HEK293 (cell line): Measurements from ENCODE around the gene SMO.

Source experiments
- FEZF1 ChIP-seq: fragments of 450-650 bp; formaldehyde crosslinking; IDR thresholded peaks from 2 replicates; pipeline ENCODE4 v1.5.1; 2016; ENCODE audit warnings: missing biosample characterization, missing genetic modification characterization
- GLIS2 ChIP-seq: fragments of 450-650 bp; formaldehyde crosslinking; IDR thresholded peaks from 2 replicates; pipeline ENCODE4 v1.5.1; 2016; ENCODE audit warnings: missing biosample characterization, missing genetic modification characterization
- KLF8 ChIP-seq: fragments of 450-650 bp; formaldehyde crosslinking; IDR thresholded peaks from 2 replicates; pipeline ENCODE4 v1.5.1; 2016; ENCODE audit warnings: missing biosample characterization, missing genetic modification characterization
- MYNN ChIP-seq: fragments of 450-650 bp; formaldehyde crosslinking; IDR thresholded peaks from 2 replicates; pipeline ENCODE4 v1.5.1; 2016; ENCODE audit warnings: missing biosample characterization, missing genetic modification characterization, borderline replicate concordance
- OVOL3 ChIP-seq: fragments of 450-650 bp; formaldehyde crosslinking; IDR thresholded peaks from 2 replicates; pipeline ENCODE4 v1.5.1; 2016; ENCODE audit warnings: missing biosample characterization, missing genetic modification characterization
- PRDM1 ChIP-seq: fragments of 450-650 bp; formaldehyde crosslinking; IDR thresholded peaks from 2 replicates; pipeline ENCODE4; 2016; ENCODE audit warnings: missing biosample characterization, missing genetic modification characterization
- SCRT2 ChIP-seq: fragments of 450-650 bp; formaldehyde crosslinking; IDR thresholded peaks from 2 replicates; pipeline ENCODE4 v1.5.1; 2016; ENCODE audit warnings: missing biosample characterization, missing genetic modification characterization
- SETDB1 ChIP-seq: IDR thresholded peaks from one replicate; pipeline ENCODE4 v1.6.1; 2017; ENCODE audit warnings: mild to moderate bottlenecking, low read length, moderate library complexity, mixed read lengths; ENCODE audit not compliant: insufficient read length
- TRIM28 ChIP-seq: IDR thresholded peaks from 2 replicates; pipeline ENCODE4 v1.6.1; 2011; ENCODE audit warnings: low read length, control low read depth, borderline replicate concordance
- WT1 ChIP-seq: fragments of 450-650 bp; formaldehyde crosslinking; IDR thresholded peaks from 2 replicates; pipeline ENCODE4 v1.5.1; 2016; ENCODE audit warnings: missing biosample characterization, missing genetic modification characterization
- ZBTB20 ChIP-seq: fragments of 450-650 bp; formaldehyde crosslinking; IDR thresholded peaks from 2 replicates; pipeline ENCODE4 v1.5.1; 2016; ENCODE audit warnings: missing biosample characterization, missing genetic modification characterization
- ZBTB21 ChIP-seq: fragments of 450-650 bp; formaldehyde crosslinking; IDR thresholded peaks from 2 replicates; pipeline ENCODE4 v1.5.1; 2017; ENCODE audit warnings: missing biosample characterization, missing genetic modification characterization
- ZFHX2 ChIP-seq: fragments of 450-650 bp; formaldehyde crosslinking; conservative IDR thresholded peaks from 2 replicates; pipeline ENCODE4 v1.5.1; 2016; ENCODE audit warnings: missing biosample characterization, missing genetic modification characterization
- ZIC2 ChIP-seq: fragments of 450-650 bp; formaldehyde crosslinking; IDR thresholded peaks from 2 replicates; pipeline ENCODE4 v1.5.1; 2016; ENCODE audit warnings: missing biosample characterization, missing genetic modification characterization
- ZNF10 ChIP-seq: fragments of 450-650 bp; formaldehyde crosslinking; IDR thresholded peaks from 2 replicates; pipeline ENCODE4 v1.5.1; 2017; ENCODE audit warnings: missing biosample characterization, missing genetic modification characterization
- ZNF114 ChIP-seq: fragments of 450-650 bp; formaldehyde crosslinking; IDR thresholded peaks from 2 replicates; pipeline ENCODE4 v1.5.0; 2017; ENCODE audit warnings: missing biosample characterization, missing genetic modification characterization
- ZNF121 ChIP-seq: fragments of 450-650 bp; formaldehyde crosslinking; IDR thresholded peaks from 2 replicates; pipeline ENCODE4 v1.5.1; 2016; ENCODE audit warnings: missing biosample characterization, missing genetic modification characterization
- ZNF169 ChIP-seq: fragments of 450-650 bp; formaldehyde crosslinking; IDR thresholded peaks from 2 replicates; pipeline ENCODE4 v1.5.1; 2016; ENCODE audit warnings: missing biosample characterization, missing genetic modification characterization
- ZNF184 ChIP-seq: fragments of 450-650 bp; IDR thresholded peaks from 2 replicates; pipeline ENCODE4 v1.5.1; 2018; ENCODE audit warnings: missing biosample characterization, mild to moderate bottlenecking, missing genetic modification characterization
- ZNF202 ChIP-seq: fragments of 450-650 bp; formaldehyde crosslinking; IDR thresholded peaks from 2 replicates; pipeline ENCODE4 v1.5.1; 2016; ENCODE audit warnings: missing biosample characterization, missing genetic modification characterization, borderline replicate concordance
- ZNF221 ChIP-seq: fragments of 450-650 bp; formaldehyde crosslinking; IDR thresholded peaks from 2 replicates; pipeline ENCODE4 v1.5.1; 2017; ENCODE audit warnings: missing biosample characterization, missing genetic modification characterization, borderline replicate concordance
- ZNF239 ChIP-seq: fragments of 450-650 bp; formaldehyde crosslinking; IDR thresholded peaks from 2 replicates; pipeline ENCODE4 v1.5.1; 2016; ENCODE audit warnings: missing biosample characterization, missing genetic modification characterization
- ZNF292 ChIP-seq: fragments of 450-650 bp; formaldehyde crosslinking; IDR thresholded peaks from 2 replicates; pipeline ENCODE4 v1.5.1; 2016; ENCODE audit warnings: low read depth, missing biosample characterization, missing genetic modification characterization, borderline replicate concordance
- ZNF341 ChIP-seq: fragments of 450-650 bp; formaldehyde crosslinking; IDR thresholded peaks from 2 replicates; pipeline ENCODE4; 2016; ENCODE audit warnings: low read depth, missing biosample characterization, missing genetic modification characterization
- ZNF366 ChIP-seq: fragments of 450-650 bp; formaldehyde crosslinking; conservative IDR thresholded peaks from 2 replicates; pipeline ENCODE4 v1.5.1; 2016; ENCODE audit warnings: missing biosample characterization, missing genetic modification characterization
- ZNF433 ChIP-seq: fragments of 450-650 bp; formaldehyde crosslinking; IDR thresholded peaks from 2 replicates; pipeline ENCODE4 v1.5.1; 2016; ENCODE audit warnings: missing biosample characterization, missing genetic modification characterization, low read depth
- ZNF473 ChIP-seq: fragments of 450-650 bp; formaldehyde crosslinking; IDR thresholded peaks from 2 replicates; pipeline ENCODE4 v1.5.1; 2017; ENCODE audit warnings: missing biosample characterization, missing genetic modification characterization
- ZNF513 ChIP-seq: fragments of 450-650 bp; IDR thresholded peaks from 2 replicates; pipeline ENCODE4 v1.5.1; 2018; ENCODE audit warnings: missing biosample characterization, missing genetic modification characterization
- ZNF555 ChIP-seq: fragments of 450-650 bp; formaldehyde crosslinking; conservative IDR thresholded peaks from 2 replicates; pipeline ENCODE4 v1.5.1; 2017; ENCODE audit warnings: missing biosample characterization, mild to moderate bottlenecking, missing genetic modification characterization, inconsistent platforms
- ZNF571 ChIP-seq: fragments of 450-650 bp; formaldehyde crosslinking; IDR thresholded peaks from 2 replicates; pipeline ENCODE4 v1.5.0; 2017; ENCODE audit warnings: missing biosample characterization, missing genetic modification characterization
- ZNF658 ChIP-seq: fragments of 450-650 bp; formaldehyde crosslinking; IDR thresholded peaks from 2 replicates; pipeline ENCODE4; 2016; ENCODE audit warnings: missing biosample characterization, missing genetic modification characterization
- ZNF701 ChIP-seq: fragments of 450-650 bp; formaldehyde crosslinking; IDR thresholded peaks from 2 replicates; pipeline ENCODE4 v1.5.1; 2016; ENCODE audit warnings: missing biosample characterization, missing genetic modification characterization
- ZNF792 ChIP-seq: fragments of 450-650 bp; formaldehyde crosslinking; IDR thresholded peaks from 2 replicates; pipeline ENCODE4 v1.5.1; 2016; ENCODE audit warnings: missing biosample characterization, missing genetic modification characterization
- TF ChIP-seq, protein P1 (sequence below): fragments of 450-650 bp; formaldehyde crosslinking; IDR thresholded peaks from 2 replicates; pipeline ENCODE4 v1.5.1; 2017; ENCODE audit warnings: missing biosample characterization, missing genetic modification characterization
- TF ChIP-seq, protein P2 (sequence below): fragments of 450-650 bp; formaldehyde crosslinking; conservative IDR thresholded peaks from 2 replicates; pipeline ENCODE4 v1.5.1; 2016; ENCODE audit warnings: low read depth, missing biosample characterization, missing genetic modification characterization

Gene SMO

DNA sequence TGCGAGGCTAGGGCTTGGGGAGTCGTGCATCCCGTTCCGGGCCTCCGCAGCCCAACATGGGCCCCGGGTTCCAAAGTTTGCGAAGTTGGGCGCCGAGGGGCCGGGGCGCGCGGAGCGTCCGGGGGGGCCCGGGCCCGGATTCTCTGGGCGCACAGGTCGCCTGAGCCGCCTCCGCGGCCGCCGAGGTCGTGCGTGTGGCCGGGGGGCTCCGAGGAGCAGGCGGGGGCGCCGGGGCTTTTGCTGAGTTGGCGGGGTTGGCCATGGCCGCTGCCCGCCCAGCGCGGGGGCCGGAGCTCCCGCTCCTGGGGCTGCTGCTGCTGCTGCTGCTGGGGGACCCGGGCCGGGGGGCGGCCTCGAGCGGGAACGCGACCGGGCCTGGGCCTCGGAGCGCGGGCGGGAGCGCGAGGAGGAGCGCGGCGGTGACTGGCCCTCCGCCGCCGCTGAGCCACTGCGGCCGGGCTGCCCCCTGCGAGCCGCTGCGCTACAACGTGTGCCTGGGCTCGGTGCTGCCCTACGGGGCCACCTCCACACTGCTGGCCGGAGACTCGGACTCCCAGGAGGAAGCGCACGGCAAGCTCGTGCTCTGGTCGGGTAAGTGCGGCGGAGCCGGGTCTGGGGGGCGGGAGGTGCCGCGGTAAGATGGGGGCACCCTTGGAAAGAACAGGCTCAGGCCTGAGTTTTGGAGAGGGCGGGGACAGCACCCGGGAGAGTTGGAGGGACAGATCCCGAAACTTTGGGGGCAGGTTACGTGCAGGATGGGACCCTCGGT, 643 bp downstream of the SMO start (continued):
- TF ChIP-seq SETDB1 = no peak
- no peak for TF ChIP-seq ZNF433 (tag by site-specific recombination)
- peak; percentile 78 for TF ChIP-seq GLIS2
- TF ChIP-seq ZNF184 (tag by site-specific recombination) = no peak
- TF ChIP-seq OVOL3 (tag by site-specific recombination) = no peak
- no peak for TF ChIP-seq ZNF239 (tag by site-specific recombination)
- no peak for TF ChIP-seq ZNF169 (tag by site-specific recombination)
- no peak for TF ChIP-seq TRIM28
- no peak for TF ChIP-seq ZIC2 (tag by site-specific recombination)
- no peak for TF ChIP-seq ZNF221 (tag by site-specific recombination)
- TF ChIP-seq ZNF114 (tag by site-specific recombination) = no peak
- 0 out of 2 replicates have a peak, but pooled peaks have one; percentile 5 for TF ChIP-seq ZFHX2 (tag by site-specific recombination)
- no peak for TF ChIP-seq ZNF473 (tag by site-specific recombination)
- no peak for TF ChIP-seq ZNF571 (tag by site-specific recombination)
- no peak for TF ChIP-seq ZNF658 (tag by site-specific recombination)
- TF ChIP-seq, protein P1, sequence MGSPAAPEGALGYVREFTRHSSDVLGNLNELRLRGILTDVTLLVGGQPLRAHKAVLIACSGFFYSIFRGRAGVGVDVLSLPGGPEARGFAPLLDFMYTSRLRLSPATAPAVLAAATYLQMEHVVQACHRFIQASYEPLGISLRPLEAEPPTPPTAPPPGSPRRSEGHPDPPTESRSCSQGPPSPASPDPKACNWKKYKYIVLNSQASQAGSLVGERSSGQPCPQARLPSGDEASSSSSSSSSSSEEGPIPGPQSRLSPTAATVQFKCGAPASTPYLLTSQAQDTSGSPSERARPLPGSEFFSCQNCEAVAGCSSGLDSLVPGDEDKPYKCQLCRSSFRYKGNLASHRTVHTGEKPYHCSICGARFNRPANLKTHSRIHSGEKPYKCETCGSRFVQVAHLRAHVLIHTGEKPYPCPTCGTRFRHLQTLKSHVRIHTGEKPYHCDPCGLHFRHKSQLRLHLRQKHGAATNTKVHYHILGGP (tag by site-specific recombination) = no peak
- no peak for TF ChIP-seq ZNF121
- TF ChIP-seq ZNF202 = no peak
- TF ChIP-seq WT1 (tag by site-specific recombination) = no peak
- TF ChIP-seq ZNF341 (tag by site-specific recombination) = peak; percentile 64
- no peak for TF ChIP-seq ZNF366
- TF ChIP-seq ZNF701 (tag by site-specific recombination) = no peak
- no peak for TF ChIP-seq ZNF792
- TF ChIP-seq MYNN (tag by site-specific recombination) = no peak
- no peak for TF ChIP-seq SCRT2
- peak; percentile 98 for TF ChIP-seq ZBTB20 (tag by site-specific recombination)
- no peak for TF ChIP-seq ZNF10 (tag by site-specific recombination)
- TF ChIP-seq ZNF555 = no peak
- TF ChIP-seq ZNF292 (tag by site-specific recombination) = no peak
- TF ChIP-seq ZBTB21 (tag by site-specific recombination) = no peak
- no peak for TF ChIP-seq FEZF1 (tag by site-specific recombination)
- TF ChIP-seq, protein P2, sequence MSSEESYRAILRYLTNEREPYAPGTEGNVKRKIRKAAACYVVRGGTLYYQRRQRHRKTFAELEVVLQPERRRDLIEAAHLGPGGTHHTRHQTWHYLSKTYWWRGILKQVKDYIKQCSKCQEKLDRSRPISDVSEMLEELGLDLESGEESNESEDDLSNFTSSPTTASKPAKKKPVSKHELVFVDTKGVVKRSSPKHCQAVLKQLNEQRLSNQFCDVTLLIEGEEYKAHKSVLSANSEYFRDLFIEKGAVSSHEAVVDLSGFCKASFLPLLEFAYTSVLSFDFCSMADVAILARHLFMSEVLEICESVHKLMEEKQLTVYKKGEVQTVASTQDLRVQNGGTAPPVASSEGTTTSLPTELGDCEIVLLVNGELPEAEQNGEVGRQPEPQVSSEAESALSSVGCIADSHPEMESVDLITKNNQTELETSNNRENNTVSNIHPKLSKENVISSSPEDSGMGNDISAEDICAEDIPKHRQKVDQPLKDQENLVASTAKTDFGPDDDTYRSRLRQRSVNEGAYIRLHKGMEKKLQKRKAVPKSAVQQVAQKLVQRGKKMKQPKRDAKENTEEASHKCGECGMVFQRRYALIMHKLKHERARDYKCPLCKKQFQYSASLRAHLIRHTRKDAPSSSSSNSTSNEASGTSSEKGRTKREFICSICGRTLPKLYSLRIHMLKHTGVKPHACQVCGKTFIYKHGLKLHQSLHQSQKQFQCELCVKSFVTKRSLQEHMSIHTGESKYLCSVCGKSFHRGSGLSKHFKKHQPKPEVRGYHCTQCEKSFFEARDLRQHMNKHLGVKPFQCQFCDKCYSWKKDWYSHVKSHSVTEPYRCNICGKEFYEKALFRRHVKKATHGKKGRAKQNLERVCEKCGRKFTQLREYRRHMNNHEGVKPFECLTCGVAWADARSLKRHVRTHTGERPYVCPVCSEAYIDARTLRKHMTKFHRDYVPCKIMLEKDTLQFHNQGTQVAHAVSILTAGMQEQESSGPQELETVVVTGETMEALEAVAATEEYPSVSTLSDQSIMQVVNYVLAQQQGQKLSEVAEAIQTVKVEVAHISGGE (tag by site-specific recombination) = no peak
- no peak for TF ChIP-seq PRDM1 (tag by site-specific recombination)
- no peak for TF ChIP-seq ZNF513 (tag by site-specific recombination)
- TF ChIP-seq KLF8 (tag by site-specific recombination) = no peak
